ENCODE results near the gene ZNF83.
"Not testable (repeated sequence)": the region's sequence is repeated elsewhere in the genome, so short reads cannot be mapped to it uniquely, and the experiment has no call there.

ZNF83 gene

DNA sequence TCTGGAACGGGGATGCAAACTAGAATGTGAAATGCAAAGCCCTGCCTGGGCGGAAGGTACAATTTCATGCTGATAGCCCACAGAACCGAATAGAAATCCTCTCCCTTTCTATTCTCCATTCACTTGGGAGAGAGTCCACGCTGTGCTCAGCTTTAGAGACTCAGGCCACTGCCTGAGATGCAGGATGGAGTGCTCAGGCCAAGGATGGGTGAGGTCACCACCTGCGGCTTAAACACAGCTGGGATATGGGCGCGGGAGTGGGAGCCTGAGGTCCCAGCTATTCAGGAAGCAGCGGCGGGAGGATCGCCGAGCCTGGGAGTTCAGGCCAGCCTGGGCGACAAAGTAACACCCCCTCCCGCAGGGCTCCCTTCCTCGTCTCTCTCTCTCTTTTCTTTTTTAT lies 446 bp upstream of the ZNF83 start:
- no peak for DNase-seq

DNA sequence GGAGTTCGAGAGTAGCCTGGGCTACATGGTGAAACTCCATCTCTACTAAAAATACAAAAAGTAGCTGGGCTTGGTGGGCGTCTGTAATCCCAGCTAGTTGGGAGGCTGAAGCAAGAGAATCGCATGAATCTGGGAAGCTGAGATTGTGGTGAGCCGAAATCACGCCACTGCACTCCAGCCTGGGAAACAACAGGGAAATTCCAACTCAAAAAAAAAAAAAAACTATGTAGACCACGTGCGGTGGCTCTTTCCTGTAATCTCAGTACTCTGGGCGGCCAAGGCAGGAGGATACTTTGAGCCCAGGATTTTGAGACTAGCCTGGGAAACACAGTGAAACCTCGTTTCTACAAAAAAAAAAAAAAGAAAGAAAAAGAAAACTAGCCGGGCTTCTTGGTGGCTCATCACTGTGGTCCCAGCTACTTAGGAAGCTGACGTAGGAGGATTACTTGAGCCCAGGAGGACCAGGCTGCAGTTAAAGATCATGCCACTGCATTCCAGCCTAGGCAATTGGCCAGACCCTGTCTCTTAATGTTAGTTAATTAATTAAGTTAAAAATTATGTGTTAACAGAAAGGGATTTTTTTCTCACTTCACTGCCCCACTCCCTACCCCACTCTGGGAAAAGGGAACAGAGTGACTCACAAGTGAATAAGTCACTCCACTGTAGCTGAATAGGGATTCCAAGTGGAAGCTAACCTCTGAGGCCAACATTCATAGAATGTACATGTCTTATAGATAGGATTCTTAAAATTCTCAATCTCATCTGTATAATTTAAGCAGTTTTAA lies 2.2 kb downstream of the ZNF83 start:
- no peak for DNase-seq

DNA sequence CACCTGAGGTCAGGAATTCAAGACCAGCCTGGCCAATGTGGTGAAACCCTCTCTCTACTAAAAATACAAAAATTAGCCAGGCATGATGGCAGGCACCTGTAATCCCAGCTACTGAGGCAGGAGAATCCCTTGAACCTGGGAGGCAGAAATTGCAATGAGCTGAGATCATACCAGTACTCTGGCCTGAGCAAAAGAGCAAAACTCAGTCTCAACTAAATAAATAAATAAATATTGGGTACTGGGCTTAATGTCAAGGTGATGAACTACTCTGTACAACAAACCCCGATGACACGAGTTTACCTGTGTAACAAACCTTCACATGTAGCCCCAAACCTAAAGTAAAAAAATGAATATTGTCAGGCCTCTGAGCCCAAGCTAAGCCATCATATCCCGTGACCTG lies 10.7 kb downstream of the ZNF83 start:
- DNase-seq, result not testable (repeated sequence)

DNA sequence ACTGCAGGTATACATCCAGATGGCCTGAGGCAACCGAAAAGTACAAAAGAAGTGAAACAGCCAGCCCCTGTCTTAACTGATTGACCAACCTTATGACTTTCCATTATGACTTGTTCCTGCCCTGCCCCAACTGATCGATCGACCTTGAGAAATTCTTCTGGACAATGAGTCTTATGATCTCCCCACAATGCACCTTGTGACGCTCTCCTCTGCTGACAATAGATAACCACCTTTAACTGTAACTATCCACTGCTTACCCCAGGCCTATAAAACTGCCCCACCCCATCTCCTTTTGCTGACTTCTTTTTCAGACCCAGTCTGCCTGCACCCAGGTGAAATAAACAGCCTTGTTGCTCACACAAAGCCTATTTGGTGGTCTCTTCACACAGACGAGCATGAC lies 11.2 kb downstream of the ZNF83 start:
- no peak for DNase-seq

DNA sequence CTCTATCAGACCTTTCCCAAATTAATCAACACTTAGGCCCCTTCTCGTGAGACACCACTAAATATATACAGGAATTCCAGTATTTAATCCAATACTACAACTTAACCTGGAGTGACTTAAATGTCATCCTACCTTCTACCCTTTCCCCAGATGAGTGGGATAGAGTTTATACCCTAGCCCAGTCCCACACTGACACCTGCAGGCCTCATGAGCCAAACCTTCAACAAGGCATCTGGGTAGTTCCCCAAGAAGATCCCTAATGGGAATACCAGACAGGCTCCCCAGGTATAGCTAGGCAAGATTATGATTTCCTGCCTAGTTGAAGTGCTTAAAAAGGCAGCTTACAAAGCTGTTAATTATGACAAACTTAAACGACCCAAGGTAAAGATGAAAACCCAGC lies 15.9 kb downstream of the ZNF83 start:
- DNase-seq, result no peak

DNA sequence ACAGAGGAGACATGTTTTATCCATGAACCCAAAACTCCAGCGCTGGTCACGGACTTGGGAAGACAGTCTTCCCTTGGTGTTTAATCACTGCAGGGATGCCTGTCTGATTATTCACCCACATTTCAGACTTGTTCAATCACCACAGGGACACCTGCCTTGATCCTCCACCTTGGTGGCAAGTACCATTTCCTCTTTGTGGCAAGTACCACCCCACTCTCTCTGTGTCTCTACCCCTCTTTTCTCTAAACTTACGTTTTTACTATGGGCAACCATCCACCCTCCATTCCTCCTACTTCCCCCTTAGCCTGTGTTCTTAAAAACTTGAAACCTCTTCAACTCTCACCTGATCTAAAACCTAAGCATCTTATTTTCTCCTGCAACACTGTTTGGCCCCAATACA lies 16.8 kb downstream of the ZNF83 start:
- DNase-seq, result no peak

DNA sequence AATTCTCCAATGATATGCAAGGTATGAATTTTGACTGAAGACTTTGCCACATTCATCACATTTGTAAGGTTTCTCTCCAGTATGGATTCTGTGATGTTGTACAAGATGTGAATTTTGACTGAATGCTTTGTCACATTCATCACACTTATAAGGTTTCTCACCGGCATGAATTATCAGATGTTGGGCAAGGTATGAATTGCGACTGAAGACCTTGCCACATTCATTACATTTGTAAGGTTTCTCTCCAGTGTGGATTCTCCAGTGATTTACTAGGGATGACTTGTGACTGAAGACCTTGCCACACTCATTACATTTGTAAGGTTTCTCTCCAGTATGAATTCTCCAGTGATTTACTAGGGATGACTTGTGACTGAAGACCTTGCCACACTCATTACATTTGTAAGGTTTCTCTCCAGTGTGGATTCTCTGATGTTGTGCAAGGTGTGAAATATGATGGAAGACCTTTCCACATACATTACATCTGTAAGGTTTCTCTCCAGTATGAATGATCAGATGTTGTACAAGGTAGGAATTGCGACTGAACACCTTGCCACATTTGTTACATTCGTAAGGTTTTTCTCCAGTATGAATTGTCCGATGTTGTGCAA lies 24.8 kb downstream of the ZNF83 start:
- DNase-seq, result no peak

DNA sequence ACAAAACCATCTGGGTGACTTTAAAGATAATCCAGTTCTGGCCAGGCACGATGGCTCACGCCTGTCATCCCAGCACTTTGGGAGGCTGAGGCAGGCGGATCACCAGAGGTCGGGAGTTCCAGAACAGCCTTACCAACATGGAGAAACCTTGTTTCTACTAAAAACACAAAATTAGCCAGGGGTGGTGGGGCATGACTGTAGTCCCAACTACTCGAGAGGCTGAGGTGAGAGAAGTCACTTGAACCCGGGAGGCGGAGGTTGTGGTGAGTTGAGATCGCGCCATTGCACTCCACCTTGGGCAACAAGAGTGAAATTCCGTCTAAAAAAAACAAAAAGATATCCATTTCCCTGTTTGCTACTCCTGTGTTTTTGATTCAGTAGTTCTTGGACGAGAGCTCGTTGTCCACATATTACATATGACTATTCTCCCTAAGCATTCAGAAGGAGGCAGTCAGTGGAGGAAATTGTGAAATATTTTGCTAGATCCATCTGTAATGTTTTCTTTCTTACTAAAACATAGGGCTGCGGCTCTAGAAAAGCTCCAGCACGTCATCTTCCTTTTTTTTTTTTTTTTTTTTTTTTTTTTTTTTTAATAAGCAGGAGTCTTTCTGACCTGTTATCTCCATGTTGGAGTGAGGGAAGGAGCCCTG lies 34.5 kb downstream of the ZNF83 start:
- no peak for DNase-seq

DNA sequence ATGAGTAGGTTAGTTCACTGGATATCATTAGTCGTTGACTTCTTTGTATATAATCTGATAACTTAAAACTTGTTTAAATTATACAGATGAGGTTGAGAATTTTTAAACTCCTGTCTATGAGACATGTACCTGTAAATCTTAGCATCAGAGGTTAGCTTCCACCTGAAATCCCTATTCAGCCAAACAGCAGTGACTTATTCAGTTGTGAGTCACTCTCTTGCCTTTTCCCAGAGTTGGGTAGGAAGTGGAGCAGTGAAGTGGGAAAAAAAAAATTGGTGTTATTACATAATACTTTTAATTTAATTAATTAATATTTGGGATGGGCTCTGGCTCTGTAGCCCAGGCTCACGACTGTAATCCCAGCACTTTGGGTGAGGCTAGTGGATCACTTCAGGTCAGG lies 35.2 kb downstream of the ZNF83 start:
- no peak for DNase-seq

DNA sequence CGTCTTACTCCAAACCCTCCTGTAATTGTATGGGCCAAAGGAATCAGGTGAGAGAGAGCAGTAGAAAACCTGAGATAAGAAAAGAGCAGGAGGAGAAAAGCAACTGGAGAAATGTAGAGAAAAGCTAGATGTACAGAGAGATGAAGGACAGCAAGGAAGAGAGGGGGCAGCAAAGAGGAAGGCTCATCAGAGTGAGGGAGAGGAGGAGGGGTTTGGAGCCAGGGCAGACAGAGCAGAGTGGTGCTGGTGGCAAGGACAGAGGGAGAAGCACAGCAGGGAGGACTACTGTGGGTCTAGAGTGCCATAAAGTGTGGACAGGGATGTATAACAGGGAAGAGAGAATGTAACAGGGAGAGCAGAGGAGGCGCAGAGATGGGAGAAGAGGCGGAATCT lies 36.2 kb downstream of the ZNF83 start:
- DNase-seq, result not testable (repeated sequence)

DNA sequence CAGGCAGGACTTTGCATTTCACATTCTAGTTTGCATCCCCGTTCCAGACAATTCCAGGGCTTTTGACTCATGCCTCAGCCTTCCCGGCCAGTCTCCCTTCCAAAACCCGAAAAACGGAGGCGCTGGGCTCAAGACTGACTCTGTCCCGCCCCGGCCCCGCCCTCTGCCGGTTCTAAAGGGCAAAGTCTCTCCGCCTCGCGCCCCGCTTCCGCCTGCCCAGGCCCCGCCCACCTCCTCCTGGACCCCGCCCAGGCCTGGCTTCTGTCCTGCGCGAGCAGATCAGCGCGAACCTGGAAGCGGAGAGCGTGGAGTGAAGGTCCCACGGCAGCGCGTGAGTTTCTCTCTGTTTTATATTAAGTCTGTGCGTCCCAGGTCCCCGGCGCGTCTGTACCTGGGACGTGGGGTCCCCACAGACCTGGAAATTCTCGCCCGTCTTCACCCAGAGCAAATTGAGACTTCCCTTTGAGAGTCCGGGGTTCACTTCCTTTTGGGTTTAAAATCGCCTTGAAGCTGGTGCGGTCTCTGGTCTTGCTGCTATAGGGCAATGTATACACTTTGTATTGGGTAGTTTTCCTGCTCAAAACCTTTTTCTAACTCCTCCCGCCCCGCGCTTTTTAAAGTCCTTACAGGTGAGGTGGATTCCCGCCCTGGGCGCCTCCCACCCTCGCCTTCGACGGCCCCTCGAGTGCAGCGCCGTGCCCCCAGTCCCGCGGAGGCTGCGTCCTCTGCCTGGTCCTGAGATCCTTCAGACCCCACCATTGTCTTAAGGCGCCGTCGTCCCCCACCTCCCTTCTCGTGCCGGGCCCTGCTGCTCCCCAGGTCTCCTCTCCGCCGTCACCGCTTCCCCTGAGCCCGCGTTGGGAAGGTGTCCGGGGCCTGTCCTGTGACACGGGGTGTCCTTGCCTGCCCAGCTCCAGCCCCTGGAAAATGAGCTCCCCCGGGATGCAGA lies 36.9 kb downstream of the ZNF83 start:
- peak; percentile 87 for DNase-seq

DNA sequence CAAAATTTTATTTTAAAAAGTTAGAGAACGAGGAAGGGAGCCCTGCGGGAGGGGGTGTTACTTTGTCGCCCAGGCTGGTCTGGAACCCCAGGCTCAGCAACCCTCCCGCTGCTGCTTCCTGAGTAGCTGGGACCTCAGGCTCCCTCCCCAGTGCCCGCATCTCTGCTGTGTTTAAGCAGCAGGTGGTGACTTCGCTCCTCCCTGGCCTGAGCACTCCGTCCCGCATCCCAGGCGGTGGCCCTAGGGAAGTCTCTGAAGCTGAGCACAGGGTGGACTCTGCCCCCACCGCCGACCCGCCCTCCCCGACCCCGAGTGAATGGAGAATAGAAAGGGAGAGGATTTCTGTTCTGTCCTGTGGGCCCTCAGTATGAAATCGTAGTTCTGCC lies 37.5 kb downstream of the ZNF83 start:
- DNase-seq, result peak; percentile 0

DNA sequence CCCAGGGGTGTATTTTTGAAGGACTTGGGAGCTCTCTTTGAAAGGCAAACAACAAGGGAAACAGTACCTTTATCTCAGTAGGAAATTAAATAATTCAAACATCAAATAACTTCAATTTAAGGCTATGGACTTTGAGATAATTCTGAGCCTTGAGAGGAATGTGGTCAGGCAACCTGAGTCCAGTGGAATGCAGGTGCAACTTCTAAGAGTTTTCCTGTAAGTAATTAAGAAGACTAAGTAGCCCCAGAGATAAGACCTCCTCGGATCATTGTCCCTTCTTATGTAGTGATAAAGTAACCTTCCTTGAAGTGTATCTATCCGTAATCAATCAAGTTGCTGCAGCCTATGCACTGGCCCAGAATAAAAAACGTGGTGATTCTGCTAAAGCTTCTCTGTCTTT lies 38.9 kb downstream of the ZNF83 start:
- no peak for DNase-seq

DNA sequence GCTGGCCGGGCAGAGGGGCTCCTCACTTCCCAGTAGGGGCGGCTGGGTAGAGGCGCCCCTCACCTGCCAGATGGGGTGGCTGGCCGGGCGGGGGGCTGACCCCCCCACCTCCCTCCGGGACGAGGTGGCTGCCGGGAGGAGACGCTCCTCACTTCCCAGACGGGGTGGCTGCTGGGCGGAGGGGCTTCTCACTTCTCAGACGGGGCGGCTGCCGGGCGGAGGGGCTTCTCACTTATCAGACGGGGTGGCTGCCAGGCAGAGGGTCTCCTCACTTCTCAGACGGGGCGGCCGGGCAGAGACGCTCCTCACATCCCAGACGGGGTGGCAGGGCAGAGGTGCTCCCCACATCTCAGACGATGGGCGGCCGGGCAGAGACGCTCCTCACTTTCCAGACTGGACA lies 44.7 kb downstream of the ZNF83 start:
- DNase-seq, result not testable (repeated sequence)

DNA sequence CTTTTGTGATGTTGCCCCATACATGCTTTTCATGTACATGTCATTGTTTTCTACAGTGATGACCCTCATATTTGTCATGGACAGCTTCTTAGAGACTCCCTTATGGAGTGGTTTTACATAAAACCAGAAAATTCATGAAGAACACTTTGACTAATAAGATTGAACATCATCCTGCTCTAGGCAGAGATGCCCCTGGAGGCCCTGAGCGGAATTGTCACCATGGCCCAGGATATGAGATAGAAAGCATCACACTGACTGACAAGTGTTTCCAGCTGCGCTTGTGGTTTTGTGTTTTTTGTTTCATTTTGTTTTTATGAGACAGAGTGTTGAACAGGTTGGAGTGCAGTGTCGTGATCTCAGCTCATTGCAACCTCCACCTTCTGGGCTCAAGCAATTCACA lies 45.9 kb downstream of the ZNF83 start:
- DNase-seq, result no peak

DNA sequence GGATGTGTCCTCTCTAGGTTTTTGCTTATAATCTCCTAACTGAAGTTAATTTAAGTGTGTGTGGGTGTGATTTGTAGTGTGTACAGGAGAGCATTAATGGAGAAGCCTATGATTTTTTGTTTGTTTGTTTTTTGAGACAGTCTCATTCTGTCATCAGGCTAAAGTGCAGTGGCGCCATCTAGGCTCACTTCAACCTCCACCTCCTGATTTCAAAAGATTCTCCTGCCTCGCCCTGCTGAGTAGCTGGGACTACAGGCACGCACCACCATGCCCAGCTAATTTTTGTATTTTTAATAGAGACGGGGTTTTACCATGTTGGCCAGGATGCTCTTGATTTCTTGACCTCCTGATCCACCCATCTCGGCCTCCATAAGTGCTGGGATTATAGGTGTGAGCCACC lies 47.4 kb downstream of the ZNF83 start:
- DNase-seq, result no peak

DNA sequence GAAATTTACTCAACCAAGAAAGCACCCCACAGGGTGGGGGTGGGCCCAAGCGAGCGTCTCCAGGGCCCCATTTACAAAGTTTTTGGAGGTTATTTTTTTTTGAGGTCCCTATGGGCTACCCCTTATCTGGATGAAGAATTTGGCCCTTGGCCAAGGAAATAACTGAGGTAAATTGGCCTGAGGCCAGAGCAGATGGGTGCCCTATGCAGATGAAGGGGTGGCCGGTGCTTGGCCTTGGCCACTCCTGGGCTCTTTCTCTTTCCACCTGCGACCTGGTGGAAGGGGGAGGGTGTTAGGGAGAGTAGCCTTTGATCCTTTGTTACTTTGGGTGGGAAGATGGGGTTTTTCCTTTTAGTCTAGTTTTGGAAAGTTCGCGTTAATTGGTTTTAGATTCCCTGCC lies 52.6 kb downstream of the ZNF83 start:
- no peak for DNase-seq

DNA sequence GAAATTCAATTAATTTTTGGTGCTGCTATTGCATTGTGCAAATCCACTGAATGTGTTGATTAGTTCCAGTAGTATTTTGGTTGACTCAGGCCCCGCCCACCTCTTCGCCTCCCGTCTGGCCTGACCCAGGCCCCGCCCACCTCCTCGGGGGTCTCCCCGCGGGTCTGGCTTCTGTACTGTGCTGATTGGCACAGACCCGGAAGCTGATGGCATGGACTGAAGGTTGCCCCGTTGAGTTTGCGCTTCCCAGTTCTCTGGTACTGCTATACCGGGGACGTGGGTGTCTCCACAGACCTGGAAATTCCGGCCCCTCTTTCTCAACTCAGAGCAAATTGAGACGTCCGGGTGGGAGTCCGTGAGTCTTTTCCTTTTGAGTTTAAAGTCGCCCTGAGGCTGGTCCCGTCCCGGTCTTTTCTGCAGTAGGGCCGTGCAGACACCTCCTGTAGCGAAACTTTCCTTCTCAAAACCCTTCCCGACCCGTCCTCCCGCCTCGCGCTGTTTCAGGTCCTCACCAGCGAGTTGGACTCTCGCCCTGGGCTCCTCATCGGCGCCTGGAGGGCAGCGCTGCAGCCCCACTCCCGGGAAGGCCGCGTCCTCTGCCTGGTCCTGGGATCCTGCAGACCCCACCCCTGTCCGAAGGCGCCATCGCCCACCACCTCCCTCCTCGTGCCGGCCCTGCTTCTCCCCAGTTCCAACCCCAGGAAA lies 53.3 kb downstream of the ZNF83 start:
- no peak for DNase-seq

DNA sequence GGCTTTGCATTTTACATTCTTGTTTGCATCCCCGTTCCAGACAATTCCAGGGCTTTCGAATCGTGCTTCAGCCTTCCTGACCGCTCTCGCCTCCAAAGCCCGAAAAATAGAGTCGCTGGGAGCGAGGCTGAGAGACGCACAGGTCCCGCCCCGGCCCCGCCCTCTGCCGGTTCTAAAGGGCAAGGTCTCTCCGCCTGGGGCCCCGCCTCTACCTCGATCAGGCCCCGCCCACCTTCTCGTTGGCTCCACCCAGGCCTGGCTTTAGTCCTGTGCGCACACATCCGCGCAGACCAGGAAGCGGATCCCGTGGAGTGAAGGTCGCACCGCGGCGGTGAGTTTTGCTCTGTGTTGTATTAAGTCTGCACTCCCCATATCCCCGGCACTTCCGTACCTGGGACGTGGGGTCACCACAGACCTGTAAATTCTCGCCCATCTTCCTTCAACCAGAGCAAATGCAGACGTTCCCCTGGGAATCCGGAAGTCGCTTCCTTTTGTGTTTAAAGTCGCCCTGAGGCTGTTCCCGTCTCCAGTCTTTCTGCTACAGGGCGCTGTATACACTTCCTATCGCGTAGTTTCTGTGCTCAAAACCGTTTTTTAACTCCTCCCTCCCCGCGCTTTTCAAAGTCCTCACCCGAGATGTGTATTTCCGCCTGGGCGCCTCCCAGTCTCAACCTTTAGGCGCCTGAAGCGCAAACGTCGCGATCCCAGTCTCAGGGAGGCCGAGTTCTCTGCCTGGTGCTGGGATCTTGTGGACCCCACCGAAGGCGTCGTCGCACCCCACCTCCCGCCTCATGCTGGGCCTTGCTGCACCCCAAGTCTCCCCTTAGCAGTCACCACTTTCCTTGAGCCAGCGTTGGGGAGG lies 67.9 kb downstream of the ZNF83 start, which contains the start of gene ZNF701:
ZNF701 (plus strand) TSS at position 288 of the 862 bp plus-strand sequence. CDS start 3,861 bp downstream, outside the sequence.
- DNase-seq, result peak; percentile 92

DNA sequence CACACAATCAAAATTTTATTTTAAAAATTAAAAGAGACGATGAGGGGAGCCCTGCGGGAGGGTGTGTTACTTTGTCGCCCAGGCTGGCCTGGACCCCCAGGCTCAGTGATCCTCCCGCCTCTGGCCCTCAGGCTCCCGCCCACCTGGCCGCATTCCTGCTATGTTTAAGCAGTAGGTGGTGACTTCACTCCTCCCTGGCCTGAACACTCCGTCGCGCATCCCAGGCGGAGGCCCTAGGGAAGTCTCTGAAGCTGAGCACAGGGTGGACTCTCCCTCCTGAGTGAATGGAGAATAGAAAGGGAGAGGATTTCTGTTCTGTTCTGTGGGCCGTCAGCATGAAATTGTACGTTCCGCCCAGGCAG lies 68.5 kb downstream of the ZNF83 start:
- DNase-seq, result not testable (repeated sequence)

DNA sequence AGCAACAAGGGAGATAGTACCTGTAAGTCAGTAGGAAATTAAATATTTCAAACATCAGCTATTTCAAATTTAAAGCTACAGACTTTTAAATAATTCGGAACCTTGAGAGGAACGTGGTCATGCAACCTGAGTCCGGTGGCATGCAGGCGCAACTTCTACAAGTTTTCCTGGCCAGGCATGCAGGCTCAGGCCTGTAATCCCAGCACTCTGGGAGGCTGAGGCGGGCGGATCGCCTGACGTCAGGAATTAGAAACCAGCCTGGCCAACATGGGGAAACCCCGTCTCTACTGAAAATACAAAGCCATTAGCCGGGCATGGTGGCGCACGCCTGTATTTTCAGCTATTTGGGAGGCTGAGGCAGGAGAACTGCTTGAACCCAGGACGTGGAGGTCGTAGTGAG lies 70.2 kb downstream of the ZNF83 start:
- DNase-seq, result no peak

All from activated CD4-positive, alpha-beta T cell treated with anti-CD3 and anti-CD28 coated beads, Interleukin-2, Interleukin-6, amounts not matched to agents 100 ng/mL and 50 ng/mL, durations not matched to agents 16 hours and 8 hours (primary cell).